ENCODE data around the gene CHI3L2. TPM values are rescaled to one million over a fixed set of nuclear protein-coding genes. Genes with fewer than 3 reads are reported as not detected.

Gene CHI3L2
- total and polyA plus RNA-seq, 2 experiments from 2014 or later = 0.68 TPM; not detected in 1

GRCh38 chr1:111196213-111196612 is 31.3 kb upstream of the CHI3L2 start:
- Histone ChIP-seq H3F3A (replicated peaks; ENCODE audit: low read depth) (no peaks in the 10 kb centered on the region), H3K4me2 (no peak overlapping the region), H4K20me1 (replicated peaks; ENCODE audit: insufficient read depth) (no peaks in the 10 kb centered on the region), H2AFZ (no peak overlapping the region), H3K9me2 (ENCODE audit: insufficient read depth) (no peaks in the 10 kb centered on the region), H3K4me3 (no peak overlapping the region), H3K27me3 (ENCODE audit: insufficient read depth) (no peaks in the 10 kb centered on the region), H3K79me2 (replicated peaks; ENCODE audit: insufficient read depth) (no peaks in the 10 kb centered on the region), H3K27ac (ENCODE audit: low read depth) (no peak overlapping the region), H3K36me3 (ENCODE audit: insufficient read depth) (no peaks in the 10 kb centered on the region), H3K4me1 (ENCODE audit: insufficient read depth) (no peaks in the 10 kb centered on the region)
- DNase-seq (ENCODE audit: low spot score) = no peak
- no peak for ATAC-seq
- Mint-ChIP-seq H3K27ac (no peak overlapping the region), H3K27me3 (ENCODE audit: insufficient read depth, low read depth, poor library complexity) (peaks cover 6% of the 10 kb centered on the region), H3K4me1 (peaks cover 12% of the 10 kb centered on the region), H3K4me3 (no peak overlapping the region), H3K36me3 (ENCODE audit: low read depth) (no peaks in the 10 kb centered on the region), H3K9me3 (no peaks in the 10 kb centered on the region)
- TF ChIP-seq ZNF331 (CRISPR knock-in tag; IDR thresholded peaks at IDR 0.05; ENCODE audit: low read depth) (no peak), POLR2AphosphoS5 (IDR thresholded peaks at IDR 0.05; ENCODE audit: low read depth) (no peak), EZH2 (IDR thresholded peaks at IDR 0.05; ENCODE audit: low read depth, unreplicated experiment) (no peak)

- Mint-ChIP-seq H3K27me3 (ENCODE audit: insufficient read depth, low read depth, poor library complexity) (peaks cover 3% of the 10 kb centered on the region), H3K4me1 (peaks cover 11% of the 10 kb centered on the region), H3K36me3 (ENCODE audit: low read depth) (no peaks in the 10 kb centered on the region), H3K4me3 (no peak overlapping the region), H3K27ac (no peak overlapping the region), H3K9me3 (no peaks in the 10 kb centered on the region; the same call in 2 of the 3 replicates)
- H3K27me3 ChIP-seq (ENCODE audit: insufficient read depth) = peaks cover 3% of the 10 kb centered on the region; the same call in 1 of the 2 replicates
- H3K79me2 ChIP-seq (replicated peaks; ENCODE audit: insufficient read depth) = no peaks in the 10 kb centered on the region
- DNase-seq (ENCODE audit: low spot score) = peak; percentile 81
- H3K9me2 ChIP-seq (ENCODE audit: insufficient read depth) = no peaks in the 10 kb centered on the region
- no peak overlapping the region for H3K4me3 ChIP-seq
- no peaks in the 10 kb centered on the region for H4K20me1 ChIP-seq (replicated peaks; ENCODE audit: insufficient read depth)
- no peaks in the 10 kb centered on the region for H3F3A ChIP-seq (replicated peaks; ENCODE audit: low read depth)
- H3K4me2 ChIP-seq = no peak overlapping the region
- H3K27ac ChIP-seq (ENCODE audit: low read depth) = no peak overlapping the region
- TF ChIP-seq ZNF331 (CRISPR knock-in tag; IDR thresholded peaks at IDR 0.05; ENCODE audit: low read depth) = no peak
- TF ChIP-seq, protein P1, sequence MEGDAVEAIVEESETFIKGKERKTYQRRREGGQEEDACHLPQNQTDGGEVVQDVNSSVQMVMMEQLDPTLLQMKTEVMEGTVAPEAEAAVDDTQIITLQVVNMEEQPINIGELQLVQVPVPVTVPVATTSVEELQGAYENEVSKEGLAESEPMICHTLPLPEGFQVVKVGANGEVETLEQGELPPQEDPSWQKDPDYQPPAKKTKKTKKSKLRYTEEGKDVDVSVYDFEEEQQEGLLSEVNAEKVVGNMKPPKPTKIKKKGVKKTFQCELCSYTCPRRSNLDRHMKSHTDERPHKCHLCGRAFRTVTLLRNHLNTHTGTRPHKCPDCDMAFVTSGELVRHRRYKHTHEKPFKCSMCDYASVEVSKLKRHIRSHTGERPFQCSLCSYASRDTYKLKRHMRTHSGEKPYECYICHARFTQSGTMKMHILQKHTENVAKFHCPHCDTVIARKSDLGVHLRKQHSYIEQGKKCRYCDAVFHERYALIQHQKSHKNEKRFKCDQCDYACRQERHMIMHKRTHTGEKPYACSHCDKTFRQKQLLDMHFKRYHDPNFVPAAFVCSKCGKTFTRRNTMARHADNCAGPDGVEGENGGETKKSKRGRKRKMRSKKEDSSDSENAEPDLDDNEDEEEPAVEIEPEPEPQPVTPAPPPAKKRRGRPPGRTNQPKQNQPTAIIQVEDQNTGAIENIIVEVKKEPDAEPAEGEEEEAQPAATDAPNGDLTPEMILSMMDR (conservative IDR thresholded peaks at IDR 0.05; ENCODE audit: low read depth in 2 of 2) = peak; percentile 63 to 85
- H2AFZ ChIP-seq = no peak overlapping the region
- ATAC-seq = peak; percentile 98
- no peaks in the 10 kb centered on the region for H3K36me3 ChIP-seq (ENCODE audit: insufficient read depth)
- H3K4me1 ChIP-seq (ENCODE audit: insufficient read depth) = no peaks in the 10 kb centered on the region
Observed at GRCh38 chr1:111197598-111198284, 29.8 kb upstream of the CHI3L2 start.

GRCh38 chr1:111198836-111199235 is 28.7 kb upstream of the CHI3L2 start:
- no peak overlapping the region for H3K4me2 ChIP-seq
- no peak overlapping the region for H2AFZ ChIP-seq
- Mint-ChIP-seq H3K36me3 (ENCODE audit: low read depth) (0 out of 3 replicates have a peak, but pooled peaks cover 2% of the 10 kb centered on the region), H3K9me3 (no peaks in the 10 kb centered on the region; the same call in 2 of the 3 replicates), H3K4me3 (no peak overlapping the region), H3K27ac (no peak overlapping the region), H3K27me3 (ENCODE audit: insufficient read depth, low read depth, poor library complexity) (peaks cover 14% of the 10 kb centered on the region), H3K4me1 (peaks cover 8% of the 10 kb centered on the region; the same call in 2 of the 3 replicates)
- peaks cover 8% of the 10 kb centered on the region; the same call in 1 of the 2 replicates for H3K4me1 ChIP-seq (ENCODE audit: insufficient read depth)
- no peaks in the 10 kb centered on the region for H3K9me2 ChIP-seq (ENCODE audit: insufficient read depth)
- DNase-seq (ENCODE audit: low spot score) (no peak), ATAC-seq (no peak)
- no peak overlapping the region for H3K27ac ChIP-seq (ENCODE audit: low read depth)
- no peaks in the 10 kb centered on the region for H3F3A ChIP-seq (replicated peaks; ENCODE audit: low read depth)
- no peak overlapping the region for H3K4me3 ChIP-seq
- H3K36me3 ChIP-seq (ENCODE audit: insufficient read depth) = no peaks in the 10 kb centered on the region
- no peaks in the 10 kb centered on the region for H3K79me2 ChIP-seq (replicated peaks; ENCODE audit: insufficient read depth)
- no peaks in the 10 kb centered on the region for H4K20me1 ChIP-seq (replicated peaks; ENCODE audit: insufficient read depth)
- H3K27me3 ChIP-seq (ENCODE audit: insufficient read depth) = peaks cover 13% of the 10 kb centered on the region
- TF ChIP-seq, protein P1 (conservative IDR thresholded peaks at IDR 0.05; ENCODE audit: low read depth in 2 of 2) = no peak
- TF ChIP-seq ZNF114 (CRISPR knock-in tag; IDR thresholded peaks at IDR 0.05) (no peak), STAT1 (IDR thresholded peaks at IDR 0.05; ENCODE audit: unreplicated experiment) (no peak), ZNF331 (CRISPR knock-in tag; IDR thresholded peaks at IDR 0.05; ENCODE audit: low read depth) (no peak)

Data from GM23338 (cell line).